ENCODE data around the gene EPPIN.
"Not testable (repeated sequence)": the region's sequence is repeated elsewhere in the genome, so short reads cannot be mapped to it uniquely, and the experiment has no call there.

- TF ChIP-seq CTCF (IDR thresholded peaks at IDR 0.05 in 2 of 3, conservative IDR thresholded peaks at IDR 0.05 in 1 of 3; ENCODE audit: control insufficient read depth in 2 of 3, extremely low read depth in 1 of 3, insufficient read depth in 1 of 3, low read depth in 3 of 3, low read length in 3 of 3); SREBF1 (IDR thresholded peaks at IDR 0.05; ENCODE audit: low read length); RBBP5 (conservative IDR thresholded peaks at IDR 0.05); EZH2 (IDR thresholded peaks at IDR 0.05; ENCODE audit: borderline replicate concordance, control insufficient read depth, low read depth, low read length); MTA3 (IDR thresholded peaks at IDR 0.05; ENCODE audit: borderline replicate concordance, low read length); NFYB (IDR thresholded peaks at IDR 0.05; ENCODE audit: insufficient read depth, low read depth, low read length); YBX1 (IDR thresholded peaks at IDR 0.05); POLR2AphosphoS5 (IDR thresholded peaks at IDR 0.05; ENCODE audit: low read length); GABPA (IDR thresholded peaks at IDR 0.05; ENCODE audit: low read depth); POLR2A (IDR thresholded peaks at IDR 0.05; ENCODE audit: low read depth, low read length); SMARCA5 (IDR thresholded peaks at IDR 0.05); FOS (IDR thresholded peaks at IDR 0.05; ENCODE audit: borderline replicate concordance, extremely low read depth, insufficient read length); ZBTB33 (IDR thresholded peaks at IDR 0.05): not testable (repeated sequence)
These were observed 38.8 kb upstream of the EPPIN start for GRCh38 chr20:45585986-45586385.

Data from GM12878 (cell line).